ENCODE data around the gene LTBP3.
A peak's percentile ranks its signal among the peaks of the same experiment; 100 is the strongest.
"Not testable (repeated sequence)": the region's sequence is repeated elsewhere in the genome, so short reads cannot be mapped to it uniquely, and the experiment has no call there.

The LTBP3 gene

GRCh38 chr11:65535102-65535501 is 23.1 kb downstream of the LTBP3 start:
- DNase-seq (ENCODE audit: low read depth) = no peak

GRCh38 chr11:65532388-65533064 is 25.6 kb downstream of the LTBP3 start:
- DNase-seq (ENCODE audit: low read depth) = no peak

GRCh38 chr11:65530157-65530496 is 28.0 kb downstream of the LTBP3 start:
- DNase-seq (ENCODE audit: low read depth) = no peak

GRCh38 chr11:65529475-65530156 is 28.5 kb downstream of the LTBP3 start:
- DNase-seq (ENCODE audit: low read depth) = no peak

GRCh38 chr11:65528819-65529350 is 29.3 kb downstream of the LTBP3 start:
- DNase-seq (ENCODE audit: low read depth) = no peak

GRCh38 chr11:65526744-65527143 is 31.4 kb downstream of the LTBP3 start:
- DNase-seq (ENCODE audit: low read depth) = no peak

- DNase-seq (ENCODE audit: low read depth) = no peak
Measured at GRCh38 chr11:65525546-65526480, 32.3 kb downstream of the LTBP3 start.

- peak; percentile 73 for DNase-seq (ENCODE audit: low read depth)
Measured at GRCh38 chr11:65524741-65525545, 33.2 kb downstream of the LTBP3 start, which contains the start of gene SCYL1. Gene SCYL1, plus strand, starts transcription at chr11:65525083. Its CDS starts 71 bp downstream, at chr11:65525154.

- no peak for DNase-seq (ENCODE audit: low read depth)
Measured at GRCh38 chr11:65524014-65524740, 34.0 kb downstream of the LTBP3 start.

GRCh38 chr11:65523631-65523968 is 34.6 kb downstream of the LTBP3 start:
- not testable (repeated sequence) for DNase-seq (ENCODE audit: low read depth)

GRCh38 chr11:65522718-65523630 is 35.2 kb downstream of the LTBP3 start:
- DNase-seq (ENCODE audit: low read depth) = peak; percentile 75

- not testable (repeated sequence) for DNase-seq (ENCODE audit: low read depth)
Measured at GRCh38 chr11:65521777-65522521, 36.2 kb downstream of the LTBP3 start.

GRCh38 chr11:65518941-65519549 is 39.1 kb downstream of the LTBP3 start:
- not testable (repeated sequence) for DNase-seq (ENCODE audit: low read depth)

GRCh38 chr11:65516135-65516968 is 41.8 kb downstream of the LTBP3 start:
- DNase-seq (ENCODE audit: low read depth) = no peak

- not testable (repeated sequence) for DNase-seq (ENCODE audit: low read depth)
Measured at GRCh38 chr11:65512311-65512710, 45.8 kb downstream of the LTBP3 start.

GRCh38 chr11:65506772-65507505 is 51.2 kb downstream of the LTBP3 start:
- peak; percentile 36 for DNase-seq (ENCODE audit: low read depth)

GRCh38 chr11:65506290-65506771 is 51.8 kb downstream of the LTBP3 start:
- peak; percentile 40 for DNase-seq (ENCODE audit: low read depth)
